Stimulated activated CD8-positive, alpha-beta memory T cell treated with anti-CD3 and anti-CD28 coated beads, Interleukin-12 subunit alpha, Interleukin-12 subunit beta, amount 100 ng/mL, for 4 hours (primary cell): Measurements from ENCODE around the gene OR9G4.

Experiments used
- DNase-seq: peaks from one replicate; pipeline ENCODE4 v3.0.0-alpha.2; 2020; ENCODE audit warnings: low read depth

OR9G4 gene

DNA sequence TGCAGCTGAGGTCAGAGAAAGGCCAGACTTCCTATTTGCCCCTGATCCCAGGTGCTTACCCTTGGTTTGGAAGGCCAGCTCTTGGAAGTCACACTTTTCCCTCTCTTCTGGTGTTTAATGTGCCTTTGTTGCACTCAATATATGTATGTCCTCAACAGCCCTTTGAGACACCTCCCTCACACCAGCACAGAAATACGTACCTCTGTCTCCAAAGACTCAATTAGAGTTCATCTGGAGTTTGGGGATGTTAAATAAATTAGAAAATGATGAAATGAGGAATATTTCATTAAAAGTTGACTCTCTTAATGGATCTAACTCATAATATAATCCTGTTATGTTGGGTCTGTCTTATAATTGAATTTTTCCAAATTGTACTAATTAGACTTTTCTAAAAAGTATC lies at the start of gene OR9G4:
Gene OR9G4, minus strand, starts transcription at position 101 of the 400 bp plus-strand sequence. CDS start 4,931 bp downstream, outside the sequence.
- DNase-seq: no peak

DNA sequence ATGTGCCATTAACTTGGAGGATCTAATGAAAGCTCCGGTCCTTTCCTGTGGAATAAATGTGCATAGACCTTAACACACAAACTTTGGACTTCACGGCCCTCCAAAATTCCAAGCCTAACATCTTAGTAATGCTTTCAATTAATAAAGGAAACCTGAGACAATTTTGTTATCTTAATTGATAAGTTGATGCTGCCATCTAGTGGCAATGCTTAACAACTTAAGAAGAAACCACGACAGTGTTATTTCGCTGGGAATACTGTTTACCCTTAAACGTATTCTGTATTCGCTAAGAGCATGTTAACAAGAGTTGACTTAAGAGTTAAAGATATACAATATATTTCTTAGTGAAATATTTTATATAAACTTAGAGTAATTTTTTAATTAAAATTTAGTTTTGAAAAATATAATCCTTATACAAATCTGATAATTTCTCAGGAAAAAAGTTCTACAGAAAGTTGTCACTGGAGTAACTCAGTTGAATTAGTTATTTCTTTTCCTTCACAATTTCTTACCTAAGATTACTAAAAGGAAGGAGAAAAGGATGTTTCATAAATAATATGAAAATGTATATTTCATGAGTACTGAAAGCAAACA lies 35.0 kb upstream of the OR9G4 start:
- DNase-seq: no peak

DNA sequence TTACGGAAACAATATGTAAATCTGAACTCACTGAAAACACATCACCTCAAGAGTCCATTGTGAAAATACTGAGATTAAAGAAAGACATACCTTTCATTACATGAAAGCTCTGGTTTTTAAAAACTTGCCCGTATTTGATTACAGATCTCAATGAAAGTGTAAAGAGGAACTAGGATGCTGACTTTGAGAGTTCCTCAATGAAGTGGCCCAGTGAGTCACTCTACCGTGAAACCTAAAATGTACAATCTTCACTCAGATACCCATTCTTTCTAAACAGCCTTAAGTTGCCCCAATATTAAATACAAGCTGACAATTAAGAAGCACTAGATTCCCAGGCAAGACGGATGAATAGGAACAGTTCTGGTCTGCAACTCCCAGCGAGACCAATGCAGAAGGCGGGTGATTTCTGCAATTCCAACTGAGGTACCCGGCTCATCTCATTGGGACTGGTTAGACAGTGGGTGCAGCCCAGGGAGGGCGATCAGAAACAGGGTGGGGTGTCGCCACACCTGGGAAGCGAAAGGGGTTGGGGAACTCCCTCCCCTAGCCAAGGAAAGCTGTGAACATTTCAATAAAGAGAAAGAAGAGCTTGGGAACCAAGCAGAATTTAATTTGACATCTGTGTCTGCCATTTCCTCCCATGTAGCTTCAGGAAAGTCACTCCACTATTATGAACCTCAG lies 33.8 kb upstream of the OR9G4 start:
- DNase-seq: no peak

DNA sequence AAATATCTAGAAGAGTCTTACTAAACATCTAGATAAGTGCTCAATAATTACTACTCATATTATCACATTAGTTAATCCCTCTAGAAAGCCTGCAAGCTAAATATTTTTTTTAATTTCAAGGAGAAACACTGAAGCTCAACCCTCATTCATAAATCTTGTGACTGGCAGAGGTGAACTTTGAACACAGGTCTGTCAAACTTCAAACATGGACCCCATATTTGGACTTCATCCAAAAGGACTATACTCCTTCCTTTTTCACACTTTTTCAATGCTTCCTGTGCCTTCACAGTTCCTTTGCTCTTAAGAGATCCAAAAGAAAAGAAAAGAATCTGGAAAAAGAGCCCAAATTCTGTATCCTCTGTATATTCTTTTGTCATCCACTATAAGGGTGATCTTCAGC lies 28.3 kb upstream of the OR9G4 start:
- no peak for DNase-seq

DNA sequence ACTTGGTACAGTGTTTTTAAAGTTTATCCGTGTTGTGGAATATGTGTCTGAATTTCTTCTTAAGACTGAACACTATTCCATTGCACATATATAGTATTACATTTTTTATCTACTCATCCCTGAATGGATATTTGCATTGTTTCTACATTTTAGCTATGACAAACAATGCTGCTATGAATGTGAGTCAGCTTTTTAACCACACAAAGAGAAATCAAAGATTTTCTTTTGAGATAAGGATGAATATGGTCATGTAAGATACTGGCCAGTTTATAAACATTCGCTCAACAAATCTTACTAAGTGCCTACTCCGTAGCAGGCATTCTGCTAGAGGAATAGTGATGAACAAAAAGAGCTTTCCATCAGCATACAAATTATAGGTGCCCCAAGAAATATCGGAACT lies 16.5 kb upstream of the OR9G4 start:
- DNase-seq: no peak

DNA sequence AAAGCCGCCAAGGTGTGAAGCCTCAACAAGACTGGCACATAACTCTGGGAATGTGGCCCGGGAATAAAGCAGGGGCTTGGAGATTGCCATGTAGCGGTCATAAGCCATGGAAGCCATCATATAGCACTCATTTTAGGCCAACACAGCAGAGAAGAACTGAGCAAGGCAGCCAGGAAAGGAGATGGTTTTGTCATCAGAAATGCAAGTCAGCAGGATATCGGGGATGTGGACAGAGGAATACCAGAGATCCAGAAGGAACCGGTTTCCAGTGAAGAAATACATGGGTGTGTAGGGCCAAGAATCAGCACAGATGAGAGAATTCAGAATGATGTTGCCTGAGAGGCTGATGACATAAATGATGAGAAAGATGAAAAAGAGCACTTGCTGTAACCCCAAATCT lies 3.0 kb upstream of the OR9G4 start:
- no peak for DNase-seq

DNA sequence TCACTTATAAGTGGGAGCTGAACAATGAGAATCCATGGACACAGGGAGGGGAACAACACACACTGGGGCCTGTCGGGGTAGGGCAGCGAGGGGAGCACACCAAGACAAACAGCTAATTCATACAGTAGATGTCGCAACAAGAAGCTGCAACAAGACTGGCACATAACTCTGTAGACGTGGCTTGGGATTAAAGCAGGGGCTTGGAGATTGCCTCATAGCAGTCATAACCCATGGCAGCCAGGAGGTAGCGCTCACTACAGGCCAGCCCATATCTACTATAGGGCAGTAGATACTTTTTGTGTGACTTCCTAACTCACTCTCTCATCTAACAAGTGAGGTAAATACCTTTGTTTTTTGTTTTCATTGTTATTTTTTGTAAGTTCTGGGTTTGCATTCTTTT lies 1.7 kb upstream of the OR9G4 start:
- no peak for DNase-seq

DNA sequence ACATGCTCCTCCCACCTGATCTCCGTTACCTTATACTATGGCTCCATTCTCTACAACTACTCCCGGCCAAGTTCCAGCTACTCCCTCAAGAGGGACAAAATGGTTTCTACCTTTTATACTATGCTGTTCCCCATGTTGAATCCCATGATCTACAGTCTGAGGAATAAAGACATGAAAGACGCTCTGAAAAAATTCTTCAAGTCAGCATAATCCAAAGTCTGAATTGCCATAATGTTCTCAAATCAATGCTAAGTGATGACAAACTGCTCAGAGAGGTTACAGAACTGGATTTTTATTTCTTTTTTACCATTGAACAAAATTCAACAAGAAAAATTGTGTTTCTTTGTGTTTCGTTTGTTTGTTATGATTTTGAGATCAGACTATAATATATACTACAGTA lies 7.6 kb downstream of the OR9G4 start:
- DNase-seq: no peak

DNA sequence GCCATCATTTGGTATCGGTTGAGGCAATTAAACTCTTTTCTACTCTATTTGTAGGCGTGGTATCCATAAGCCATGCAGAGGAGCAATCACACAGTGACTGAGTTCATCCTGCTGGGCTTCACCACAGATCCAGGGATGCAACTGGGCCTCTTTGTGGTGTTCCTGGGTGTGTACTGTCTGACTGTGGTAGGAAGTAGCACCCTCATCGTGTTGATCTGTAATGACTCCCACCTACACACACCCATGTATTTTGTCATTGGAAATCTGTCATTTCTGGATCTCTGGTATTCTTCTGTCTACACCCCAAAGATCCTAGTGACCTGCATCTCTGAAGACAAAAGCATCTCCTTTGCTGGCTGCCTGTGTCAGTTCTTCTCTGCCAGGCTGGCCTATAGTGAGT lies 8.4 kb downstream of the OR9G4 start:
- no peak for DNase-seq

DNA sequence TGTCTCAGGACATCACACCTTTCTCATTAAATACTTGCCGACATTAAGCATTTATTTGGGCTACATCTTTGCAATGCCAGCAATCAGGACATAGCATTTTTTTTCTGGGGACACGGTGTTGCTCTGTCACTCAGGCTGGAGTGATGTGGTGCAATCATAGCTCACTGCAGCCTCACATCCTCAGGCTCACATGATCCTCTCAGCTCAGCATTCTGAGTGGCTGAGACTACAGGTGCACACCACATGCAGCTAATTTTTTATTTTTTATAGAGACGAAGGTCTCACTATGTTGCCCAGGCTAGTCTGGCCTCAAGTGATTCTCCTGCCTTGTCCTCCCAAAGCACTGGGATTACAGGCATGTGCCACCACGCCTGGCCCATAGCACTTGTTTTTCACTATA lies 28.0 kb downstream of the OR9G4 start:
- no peak for DNase-seq

DNA sequence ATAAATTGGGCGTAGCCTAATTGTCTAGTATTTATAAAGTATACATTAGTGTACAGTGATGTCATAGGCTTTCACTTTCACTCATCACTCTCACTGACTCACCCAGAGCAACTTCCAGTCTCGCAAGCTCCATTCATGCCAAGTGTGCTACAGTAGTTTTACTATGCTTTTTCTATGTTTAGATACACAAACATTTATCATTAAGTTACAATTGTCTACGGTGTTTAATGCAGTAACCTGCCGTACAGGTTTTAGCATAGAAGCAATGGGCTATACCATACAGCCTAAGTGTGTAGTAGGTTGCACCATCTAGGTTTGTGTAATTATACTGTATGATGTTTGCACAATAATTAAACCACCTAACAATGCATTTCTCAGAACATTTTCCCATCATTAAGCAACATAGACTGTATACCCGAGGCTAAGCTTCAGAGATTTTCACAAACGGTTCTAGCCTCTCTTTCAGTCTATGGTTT lies 32.1 kb downstream of the OR9G4 start:
- DNase-seq: no peak

DNA sequence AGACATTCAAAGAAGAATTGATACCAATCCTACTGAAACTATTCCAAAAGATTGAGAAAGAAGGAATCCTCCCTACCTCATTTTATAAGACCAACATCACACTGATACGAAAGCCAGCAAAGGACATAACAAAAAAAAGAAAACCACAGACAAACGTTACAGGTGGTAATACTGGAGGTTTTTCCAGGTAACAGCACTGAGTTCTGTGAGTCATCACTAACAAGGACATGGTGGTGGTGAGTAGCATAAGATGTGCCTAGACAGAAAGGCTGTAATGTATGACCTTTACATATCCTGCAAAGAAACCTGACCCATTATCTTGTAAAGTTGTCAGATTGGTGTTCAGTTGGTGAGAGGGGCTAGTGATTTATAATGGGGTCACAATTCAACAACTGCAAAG lies 34.3 kb downstream of the OR9G4 start:
- no peak for DNase-seq

DNA sequence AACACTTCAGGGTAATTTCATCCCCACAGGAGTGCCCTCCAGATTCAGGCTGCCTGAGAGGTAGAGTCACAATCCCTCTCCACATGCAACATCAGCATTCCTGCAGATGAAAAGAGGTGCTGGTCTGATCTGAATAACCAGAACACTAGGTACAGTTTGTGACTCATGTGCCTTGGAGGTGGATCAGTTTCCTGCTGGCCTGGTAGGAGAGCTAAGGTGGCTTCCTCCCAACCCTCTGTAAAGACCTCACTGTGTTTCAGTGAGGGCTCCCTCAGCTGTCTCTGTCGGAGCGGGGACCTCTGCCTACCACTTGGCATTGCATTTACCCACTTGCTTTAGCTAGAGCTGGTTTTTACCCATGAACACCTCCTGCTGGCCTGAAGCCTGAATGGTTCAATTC lies 42.0 kb downstream of the OR9G4 start:
- DNase-seq: no peak

DNA sequence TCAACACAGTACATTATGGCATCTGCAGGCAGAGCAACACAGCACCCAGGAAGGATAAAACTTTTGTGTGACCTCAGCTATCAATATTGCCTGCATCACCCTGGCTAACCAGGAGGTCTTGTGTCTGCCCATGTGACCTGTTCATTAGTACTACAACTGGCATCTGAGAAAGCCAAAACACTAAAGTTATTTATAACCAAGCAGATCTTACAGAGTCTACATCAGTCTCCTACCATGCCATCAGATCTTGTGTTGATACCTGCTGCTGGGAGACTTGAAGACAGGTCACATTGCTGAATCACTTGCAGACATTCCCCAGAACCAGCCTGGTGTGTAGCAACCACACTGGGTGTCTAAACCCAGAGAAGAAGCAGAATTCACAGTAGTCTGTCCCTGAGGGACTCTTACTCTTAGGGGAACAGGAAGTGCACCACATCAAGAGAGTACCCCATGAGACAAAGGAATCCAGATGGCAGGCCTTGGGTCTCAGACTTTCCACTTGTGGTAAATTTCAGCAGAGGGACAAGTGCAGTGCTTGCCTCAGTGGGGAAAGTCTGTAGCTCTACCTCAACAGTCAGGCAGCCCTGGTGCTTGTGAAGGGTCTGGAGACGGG lies 42.6 kb downstream of the OR9G4 start:
- DNase-seq: no peak

DNA sequence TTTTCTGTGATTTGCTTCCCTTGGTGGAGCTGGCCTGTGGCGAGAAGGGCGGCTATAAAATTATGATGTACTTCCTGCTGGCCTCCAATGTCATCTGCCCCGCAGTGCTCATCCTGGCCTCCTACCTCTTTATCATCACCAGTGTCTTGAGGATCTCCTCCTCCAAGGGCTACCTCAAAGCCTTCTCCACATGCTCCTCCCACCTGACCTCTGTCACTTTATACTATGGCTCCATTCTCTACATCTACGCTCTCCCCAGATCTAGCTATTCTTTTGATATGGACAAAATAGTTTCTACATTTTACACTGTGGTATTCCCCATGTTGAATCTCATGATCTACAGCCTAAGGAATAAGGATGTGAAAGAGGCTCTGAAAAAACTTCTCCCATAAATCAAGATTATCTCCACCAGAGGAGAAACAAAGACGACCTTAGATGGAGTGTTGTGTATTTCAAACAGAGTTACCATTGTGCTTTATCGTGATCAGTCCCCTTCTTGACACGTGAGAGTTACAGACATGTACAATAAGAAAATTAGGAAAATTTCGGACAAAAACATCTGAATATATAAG lies 47.5 kb downstream of the OR9G4 start:
- no peak for DNase-seq

DNA sequence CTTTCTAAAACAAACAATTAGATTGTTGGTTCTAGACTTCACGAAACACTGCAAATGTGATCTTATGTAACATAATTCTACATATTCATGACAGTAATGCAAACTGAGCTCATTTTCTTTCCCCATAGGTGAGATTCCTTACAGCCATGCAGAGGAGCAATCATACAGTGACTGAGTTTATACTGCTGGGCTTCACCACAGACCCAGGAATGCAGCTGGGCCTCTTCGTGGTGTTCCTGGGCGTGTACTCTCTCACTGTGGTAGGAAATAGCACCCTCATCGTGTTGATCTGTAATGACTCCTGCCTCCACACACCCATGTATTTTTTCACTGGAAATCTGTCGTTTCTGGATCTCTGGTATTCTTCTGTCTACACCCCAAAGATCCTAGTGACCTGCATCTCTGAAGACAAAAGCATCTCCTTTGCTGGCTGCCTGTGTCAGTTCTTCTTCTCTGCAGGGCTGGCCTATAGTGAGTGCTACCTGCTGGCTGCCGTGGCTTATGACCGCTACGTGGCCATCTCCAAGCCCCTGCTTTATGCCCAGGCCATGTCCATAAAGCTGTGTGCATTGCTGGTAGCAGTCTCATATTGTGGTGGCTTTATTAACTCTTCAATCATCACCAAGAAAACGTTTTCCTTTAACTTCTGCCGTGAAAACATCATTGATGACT lies 48.1 kb downstream of the OR9G4 start:
- no peak for DNase-seq

DNA sequence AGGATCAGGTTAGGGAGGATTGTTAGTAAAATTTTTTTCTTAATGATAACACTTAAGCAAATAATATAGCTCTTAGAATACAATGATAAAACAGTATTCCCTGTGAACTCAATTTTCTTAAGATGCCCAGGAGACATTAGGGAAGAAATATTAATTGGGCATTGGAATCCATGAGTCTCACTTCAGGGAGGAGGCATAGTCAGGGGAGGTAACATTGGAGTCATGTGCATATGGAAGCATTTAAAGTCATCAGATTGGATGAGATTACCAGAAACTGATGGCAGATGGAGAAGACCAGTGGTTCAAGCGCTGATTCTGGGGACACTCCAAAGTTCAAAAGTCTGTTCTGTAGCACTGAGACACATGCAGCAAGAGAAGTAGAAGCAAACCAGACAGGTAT lies 49.7 kb downstream of the OR9G4 start, which contains the start of gene OR9G1:
Gene OR9G1, plus strand, starts transcription at position 301 of the 400 bp plus-strand sequence. CDS start 1,293 bp downstream, outside the sequence.
- DNase-seq: no peak

DNA sequence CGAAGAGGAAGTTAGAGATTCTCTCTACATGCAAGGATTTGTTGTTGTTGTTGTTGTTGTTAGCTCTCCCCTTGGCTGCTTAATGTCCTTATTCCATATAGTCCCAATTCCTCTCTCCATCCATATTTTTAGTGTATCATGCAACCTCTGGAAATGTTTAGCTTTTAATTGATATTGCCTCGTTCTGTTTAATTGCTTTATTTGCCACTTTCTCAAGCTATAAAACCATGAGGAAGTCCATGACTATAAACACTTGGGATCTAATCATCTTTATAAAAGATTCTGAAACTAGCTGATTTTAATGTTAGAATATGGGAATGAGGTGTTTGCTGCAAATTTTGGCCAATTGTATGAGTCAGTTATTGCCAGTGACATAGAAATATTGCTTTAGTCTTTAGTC lies 55.1 kb downstream of the OR9G4 start:
- DNase-seq: no peak
